Measurements from ENCODE around the gene TAX1BP1. TPM values are rescaled to one million over a fixed set of nuclear protein-coding genes. Genes with fewer than 3 reads are reported as not detected.

Gene TAX1BP1
- total RNA-seq, 1 experiment from 2014 or later = 58.5 TPM

DNA sequence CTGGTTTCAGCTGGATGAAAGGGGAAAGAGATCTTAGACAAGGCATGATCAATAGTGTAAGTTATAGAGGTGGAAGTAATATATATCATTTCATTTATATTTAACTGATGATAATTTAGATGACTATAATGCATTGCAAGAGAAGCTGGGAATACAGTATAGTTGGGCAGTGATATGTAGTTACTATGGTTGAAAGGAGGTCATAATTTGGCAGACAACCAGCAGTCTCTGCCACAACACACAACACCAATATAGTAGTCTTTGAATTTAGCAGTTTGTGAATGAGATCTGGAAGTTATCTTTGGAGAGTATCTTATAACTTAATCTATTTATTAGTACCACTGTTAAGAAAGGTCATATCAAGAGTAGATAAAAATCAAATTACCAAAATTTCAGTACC, 39.9 kb downstream of the TAX1BP1 start:
- Histone ChIP-seq H3K4me2 (ENCODE audit: low read length) (no peak overlapping the region), H4K20me1 (ENCODE audit: low read length) (0 out of 2 replicates have a peak, but pooled peaks cover 3% of the 10 kb centered on the region), H3K4me1 (ENCODE audit: insufficient read depth, low read length) (peaks cover 28% of the 10 kb centered on the region), H3K36me3 (ENCODE audit: low read depth, low read length) (no peaks in the 10 kb centered on the region), H3K9me2 (replicated peaks; ENCODE audit: low read length) (no peaks in the 10 kb centered on the region), H3K9ac (ENCODE audit: low read length) (no peak overlapping the region), H2AFZ (ENCODE audit: low read length) (no peak overlapping the region), H3K4me3 (ENCODE audit: low read length) (no peak overlapping the region), H3F3A (ENCODE audit: low read length, unreplicated experiment) (no peaks in the 10 kb centered on the region), H3K27me3 (ENCODE audit: low read length) (no peaks in the 10 kb centered on the region), H3K27ac (ENCODE audit: low read length) (no peak overlapping the region), H3K79me2 (ENCODE audit: low read length) (peaks cover 61% of the 10 kb centered on the region), H3K9me3 (ENCODE audit: low read length) (no peaks in the 10 kb centered on the region)
- ChIA-PET POLR2A (ENCODE audit: unreplicated experiment) (no interaction called here), CTCF (interaction anchor here (0.5 kb wide), 1 partner anchor 174 kb away, joined by 4 read pairs; no protein-coding TSS in a partner anchor)
- BruUV-seq (replicated peaks) = no TSS peak
- intact Hi-C loops (cut with micrococcal nuclease) = loop anchor here (5.0 to 10.0 kb wide), 2 partner anchors 173 to 315 kb away; no protein-coding TSS in a partner anchor
- DNase-seq = no peak
- no peak for TF ChIP-seq EZH2phosphoT487 (IDR thresholded peaks at IDR 0.05; ENCODE audit: borderline replicate concordance, low read length)
- TF ChIP-seq EZH2 (IDR thresholded peaks at IDR 0.05; ENCODE audit: low read length, unreplicated experiment) = no peak
- TF ChIP-seq, protein P1, sequence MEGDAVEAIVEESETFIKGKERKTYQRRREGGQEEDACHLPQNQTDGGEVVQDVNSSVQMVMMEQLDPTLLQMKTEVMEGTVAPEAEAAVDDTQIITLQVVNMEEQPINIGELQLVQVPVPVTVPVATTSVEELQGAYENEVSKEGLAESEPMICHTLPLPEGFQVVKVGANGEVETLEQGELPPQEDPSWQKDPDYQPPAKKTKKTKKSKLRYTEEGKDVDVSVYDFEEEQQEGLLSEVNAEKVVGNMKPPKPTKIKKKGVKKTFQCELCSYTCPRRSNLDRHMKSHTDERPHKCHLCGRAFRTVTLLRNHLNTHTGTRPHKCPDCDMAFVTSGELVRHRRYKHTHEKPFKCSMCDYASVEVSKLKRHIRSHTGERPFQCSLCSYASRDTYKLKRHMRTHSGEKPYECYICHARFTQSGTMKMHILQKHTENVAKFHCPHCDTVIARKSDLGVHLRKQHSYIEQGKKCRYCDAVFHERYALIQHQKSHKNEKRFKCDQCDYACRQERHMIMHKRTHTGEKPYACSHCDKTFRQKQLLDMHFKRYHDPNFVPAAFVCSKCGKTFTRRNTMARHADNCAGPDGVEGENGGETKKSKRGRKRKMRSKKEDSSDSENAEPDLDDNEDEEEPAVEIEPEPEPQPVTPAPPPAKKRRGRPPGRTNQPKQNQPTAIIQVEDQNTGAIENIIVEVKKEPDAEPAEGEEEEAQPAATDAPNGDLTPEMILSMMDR (conservative IDR thresholded peaks at IDR 0.05; ENCODE audit: low read depth, low read length) = no peak
- no peak for ATAC-seq

DNA sequence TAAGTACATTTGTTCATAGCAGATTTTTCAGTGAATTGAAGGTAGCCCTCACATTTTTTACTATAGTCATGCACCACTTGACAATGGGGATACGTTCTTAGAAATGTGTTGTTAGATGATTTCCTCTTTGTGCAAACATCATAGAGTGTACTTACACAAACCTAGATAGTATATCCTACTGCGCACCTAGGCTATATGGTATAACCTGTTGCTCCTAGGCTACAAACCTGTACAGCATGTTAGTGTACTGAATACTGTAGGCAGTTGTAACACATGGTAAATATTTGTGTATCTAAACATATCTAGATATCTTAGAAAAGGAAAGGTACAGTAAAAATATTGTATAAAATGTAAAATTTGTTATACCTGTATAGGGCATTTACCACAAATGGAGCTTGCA, 41.2 kb downstream of the TAX1BP1 start:
- ATAC-seq (no peak), DNase-seq (no peak)
- Histone ChIP-seq H4K20me1 (ENCODE audit: low read length) (no peaks in the 10 kb centered on the region), H3K79me2 (ENCODE audit: low read length) (peaks cover 48% of the 10 kb centered on the region), H3K4me2 (ENCODE audit: low read length) (no peak overlapping the region), H2AFZ (ENCODE audit: low read length) (no peak overlapping the region), H3K27ac (ENCODE audit: low read length) (no peak overlapping the region), H3K4me1 (ENCODE audit: insufficient read depth, low read length) (peaks cover 24% of the 10 kb centered on the region), H3K9me2 (replicated peaks; ENCODE audit: low read length) (no peaks in the 10 kb centered on the region), H3K36me3 (ENCODE audit: low read depth, low read length) (peaks cover 5% of the 10 kb centered on the region; the same call in 1 of the 2 replicates), H3K9ac (ENCODE audit: low read length) (no peak overlapping the region), H3K27me3 (ENCODE audit: low read length) (no peaks in the 10 kb centered on the region), H3F3A (ENCODE audit: low read length, unreplicated experiment) (no peaks in the 10 kb centered on the region), H3K9me3 (ENCODE audit: low read length) (no peaks in the 10 kb centered on the region), H3K4me3 (ENCODE audit: low read length) (no peak overlapping the region)
- ChIA-PET POLR2A (ENCODE audit: unreplicated experiment) (interaction anchor here (0.9 kb wide), 1 partner anchor 41 kb away, joined by 5 read pairs; no protein-coding TSS in a partner anchor), CTCF (no interaction called here)
- BruUV-seq (replicated peaks) = no TSS peak
- intact Hi-C loops (cut with micrococcal nuclease) = loop anchor here (5.0 to 10.0 kb wide), 2 partner anchors 174 to 314 kb away; no protein-coding TSS in a partner anchor
- TF ChIP-seq EZH2phosphoT487 (IDR thresholded peaks at IDR 0.05; ENCODE audit: borderline replicate concordance, low read length) (no peak), EZH2 (IDR thresholded peaks at IDR 0.05; ENCODE audit: low read length, unreplicated experiment) (no peak)
- TF ChIP-seq, protein P1 (conservative IDR thresholded peaks at IDR 0.05; ENCODE audit: low read depth, low read length) = no peak

DNA sequence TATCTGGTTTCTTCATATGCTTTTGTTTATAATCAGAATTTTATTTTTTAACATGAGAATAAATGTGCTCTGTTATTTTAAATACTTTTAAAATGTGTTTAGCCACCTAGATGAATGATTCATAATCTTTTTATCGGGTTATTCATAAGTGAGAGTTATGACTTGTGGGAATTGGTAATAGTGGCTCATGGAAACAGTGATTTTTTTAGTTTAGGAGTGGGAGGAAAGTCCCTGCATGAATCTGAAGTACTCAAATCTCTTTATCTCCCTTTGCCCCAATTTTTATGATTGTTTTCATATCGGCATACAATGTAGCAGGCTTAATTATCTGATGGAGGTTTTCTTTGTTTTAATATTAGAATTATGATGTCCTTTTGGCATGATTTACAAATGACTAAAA, 42.9 kb downstream of the TAX1BP1 start:
- peak overlapping the region; percentile 23 for H3K4me3 ChIP-seq (ENCODE audit: low read length)
- H3K79me2 ChIP-seq (ENCODE audit: low read length) = peaks cover 32% of the 10 kb centered on the region
- peaks cover 24% of the 10 kb centered on the region for H3K4me1 ChIP-seq (ENCODE audit: insufficient read depth, low read length)
- ATAC-seq (peak; percentile 36), DNase-seq (peak; percentile 57)
- peaks cover 13% of the 10 kb centered on the region; the same call in 1 of the 2 replicates for H3K36me3 ChIP-seq (ENCODE audit: low read depth, low read length)
- H2AFZ ChIP-seq (ENCODE audit: low read length) = no peak overlapping the region
- peak overlapping the region; percentile 45 for H3K9ac ChIP-seq (ENCODE audit: low read length)
- intact Hi-C loops (cut with micrococcal nuclease) = loop anchor here (2.0 to 10.0 kb wide), 3 partner anchors 38 to 312 kb away; no protein-coding TSS in a partner anchor
- H3K9me2 ChIP-seq (replicated peaks; ENCODE audit: low read length) = no peaks in the 10 kb centered on the region
- H3K4me2 ChIP-seq (ENCODE audit: low read length) = peak overlapping the region; percentile 61
- ChIA-PET CTCF (interaction anchor here (1.1 to 1.7 kb wide), 2 partner anchors 38 to 311 kb away, joined by 3 read pairs; no protein-coding TSS in a partner anchor), POLR2A (ENCODE audit: unreplicated experiment) (interaction anchor here (0.7 kb wide), 1 partner anchor 156 kb away, joined by 4 read pairs; no protein-coding TSS in a partner anchor)
- H3F3A ChIP-seq (ENCODE audit: low read length, unreplicated experiment) = no peaks in the 10 kb centered on the region
- no peaks in the 10 kb centered on the region for H4K20me1 ChIP-seq (ENCODE audit: low read length)
- no peaks in the 10 kb centered on the region for H3K9me3 ChIP-seq (ENCODE audit: low read length)
- no peaks in the 10 kb centered on the region for H3K27me3 ChIP-seq (ENCODE audit: low read length)
- H3K27ac ChIP-seq (ENCODE audit: low read length) = peak overlapping the region; percentile 70
- BruUV-seq (replicated peaks) = no TSS peak
- TF ChIP-seq EZH2 (IDR thresholded peaks at IDR 0.05; ENCODE audit: low read length, unreplicated experiment) = no peak
- TF ChIP-seq, protein P1 (conservative IDR thresholded peaks at IDR 0.05; ENCODE audit: low read depth, low read length) = no peak
- no peak for TF ChIP-seq EZH2phosphoT487 (IDR thresholded peaks at IDR 0.05; ENCODE audit: borderline replicate concordance, low read length)

Measured in PC-3 (cell line).